ENCODE measurements around the gene NSUN5.
"Not testable (repeated sequence)": the region's sequence is repeated elsewhere in the genome, so short reads cannot be mapped to it uniquely, and the experiment has no call there.

Gene NSUN5

DNA sequence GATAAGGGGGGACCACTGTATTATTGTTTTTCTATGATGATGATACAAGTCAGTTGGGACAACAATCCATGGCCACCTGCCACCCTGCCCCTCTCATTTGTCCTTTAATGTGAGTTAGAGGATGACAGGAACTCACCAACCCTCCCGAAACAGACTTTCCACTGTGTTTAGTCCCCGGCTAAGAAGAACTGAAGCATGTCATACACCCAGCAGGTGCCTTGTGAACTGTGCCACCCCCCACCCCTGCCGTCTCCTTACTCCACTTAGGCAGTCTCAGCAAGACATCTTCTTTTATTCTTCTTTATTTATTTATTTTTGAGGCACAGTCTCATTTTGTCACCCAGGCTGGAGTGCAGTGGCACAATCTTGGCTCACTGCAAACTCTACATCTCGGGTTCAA is 40.8 kb downstream of the NSUN5 start:
- H3K9ac ChIP-seq (ENCODE audit: low read depth, low read length); H3K4me3 ChIP-seq (ENCODE audit: low read depth, low read length); H3K9me3 ChIP-seq (ENCODE audit: control insufficient read depth, insufficient read depth, low read length); H3K27me3 ChIP-seq (ENCODE audit: control insufficient read depth, insufficient read depth, low read length); H3K36me3 ChIP-seq (ENCODE audit: control insufficient read depth, insufficient read depth, low read length); H3K27ac ChIP-seq (ENCODE audit: low read depth, low read length); H3K4me1 ChIP-seq (ENCODE audit: control insufficient read depth, insufficient read depth, low read length): not testable (repeated sequence)

DNA sequence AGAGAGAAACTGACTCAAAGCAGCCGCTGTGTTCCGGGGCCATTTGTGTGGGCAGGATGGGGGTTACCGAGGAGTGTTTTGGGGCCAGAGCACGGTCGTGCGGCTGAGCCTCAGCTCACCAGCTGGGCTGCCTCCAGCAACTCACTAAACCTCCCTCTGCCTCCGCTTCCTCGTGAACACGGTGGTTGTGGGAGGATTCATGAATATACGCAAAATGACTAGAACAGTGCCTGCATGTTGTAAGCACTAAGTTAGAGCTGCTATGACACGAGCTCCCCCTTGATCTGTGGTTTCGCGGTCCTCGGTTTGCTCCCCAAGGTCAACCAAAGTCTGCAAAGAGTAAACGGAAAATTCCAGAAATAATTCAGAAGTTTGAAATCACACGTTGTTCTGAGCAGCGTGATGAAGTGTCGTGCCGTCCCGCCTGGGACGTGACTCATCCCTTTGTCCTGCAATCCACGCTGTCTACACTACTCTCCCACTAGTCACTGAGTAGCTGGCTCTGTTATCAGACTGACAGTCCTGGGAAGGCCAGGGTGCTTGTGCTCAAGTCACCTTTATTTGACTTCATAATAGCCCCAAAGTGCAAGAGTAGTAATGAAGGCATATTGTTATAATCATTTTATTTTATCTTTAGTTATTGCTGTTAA is 41.8 kb downstream of the NSUN5 start:
- H3K9me3 ChIP-seq (ENCODE audit: control insufficient read depth, insufficient read depth, low read length); H3K4me3 ChIP-seq (ENCODE audit: low read depth, low read length); H3K27me3 ChIP-seq (ENCODE audit: control insufficient read depth, insufficient read depth, low read length); H3K9ac ChIP-seq (ENCODE audit: low read depth, low read length); H3K27ac ChIP-seq (ENCODE audit: low read depth, low read length); H3K4me1 ChIP-seq (ENCODE audit: control insufficient read depth, insufficient read depth, low read length); H3K36me3 ChIP-seq (ENCODE audit: control insufficient read depth, insufficient read depth, low read length): not testable (repeated sequence)

DNA sequence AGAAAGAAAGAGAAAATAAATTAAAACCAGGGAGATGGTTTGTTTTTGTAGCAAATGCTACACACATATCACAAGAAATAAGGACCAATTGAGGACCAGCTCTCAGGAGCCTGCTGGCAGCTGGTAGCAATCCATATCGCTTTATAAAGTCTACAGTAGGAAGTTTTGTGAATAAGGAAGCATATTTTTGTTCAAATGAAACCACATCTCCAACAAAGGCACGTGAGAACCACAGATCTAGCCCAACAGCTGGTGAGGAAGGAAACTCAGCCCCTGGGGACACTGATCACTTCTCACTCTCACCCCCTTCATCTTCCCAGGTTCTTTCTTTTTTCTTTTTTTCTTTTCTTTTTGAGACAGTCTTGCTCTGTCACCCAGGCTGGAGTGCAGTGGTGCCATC is 46.2 kb downstream of the NSUN5 start:
- H3K27me3 ChIP-seq (ENCODE audit: control insufficient read depth, insufficient read depth, low read length); H3K27ac ChIP-seq (ENCODE audit: low read depth, low read length); H3K4me3 ChIP-seq (ENCODE audit: low read depth, low read length); H3K9ac ChIP-seq (ENCODE audit: low read depth, low read length); H3K9me3 ChIP-seq (ENCODE audit: control insufficient read depth, insufficient read depth, low read length); H3K36me3 ChIP-seq (ENCODE audit: control insufficient read depth, insufficient read depth, low read length); H3K4me1 ChIP-seq (ENCODE audit: control insufficient read depth, insufficient read depth, low read length): not testable (repeated sequence)
